Spinal cord (tissue), 10 donors: ENCODE data around the gene ARFIP1. TPM values are rescaled to one million over a fixed set of nuclear protein-coding genes. Genes with fewer than 3 reads are reported as not detected.

Experiments
- DNase-seq, 6 donors: peaks; one replicate each; pipeline versions ENCODE4 v3.0.0 to v3.0.0-alpha.2; 2013 to 2015; ENCODE audit warnings: low spot score in 6 of 6, low read depth in 4 of 6
- H3K27ac ChIP-seq: one replicate; pipeline ENCODE4 v1.5.1; 2013; ENCODE audit warnings: low read depth, low read length, control low read depth
- H3K27me3 ChIP-seq: one replicate; pipeline ENCODE4 v1.6.1; 2013; ENCODE audit warnings: low read length; ENCODE audit not compliant: control insufficient read depth, insufficient read depth
- H3K36me3 ChIP-seq: one replicate; pipeline ENCODE4 v1.6.1; 2013; ENCODE audit warnings: low read length; ENCODE audit not compliant: control insufficient read depth, insufficient read depth
- H3K4me1 ChIP-seq: one replicate; pipeline ENCODE4 v1.6.1; 2013; ENCODE audit warnings: low read length; ENCODE audit not compliant: control insufficient read depth, insufficient read depth
- H3K4me3 ChIP-seq: one replicate; pipeline ENCODE4 v1.5.1; 2013; ENCODE audit warnings: low read depth, low read length, control low read depth
- H3K9me3 ChIP-seq: one replicate; pipeline ENCODE4 v1.6.1; 2013; ENCODE audit warnings: low read length; ENCODE audit not compliant: control insufficient read depth, insufficient read depth
- WGBS: methylation state at CpG from one replicate; pipeline ENCODE4 v1.1.5; 2013; ENCODE audit warnings: missing lambda C conversion rate; ENCODE audit not compliant: insufficient coverage; 5-methylcytosine and 5-hydroxymethylcytosine counted together
- polyA plus RNA-seq, 2 donors: library from polyadenylated mRNA; unstranded; fragments of 120-200 nt; gene quantifications; one replicate each; pipeline ENCODE4 v1.2.1, GENCODE V29; 2013; ENCODE audit not compliant: insufficient read length in 2 of 2
- total RNA-seq, 2 donors: library from RNA; depleted of rRNA in 1 of 2; stranded (reverse); fragments of 120-200 nt in 1 of 2; fragments of >200 nt in 1 of 2; gene quantifications; one replicate each; pipeline versions ENCODE4 v1.2.3 to v1.2.4, GENCODE V29; 2013 to 2014
- donor health status: healthy.

The ARFIP1 gene
- total and polyA plus RNA-seq, 4 donors = 24.6 to 55.8 (median 32.2) TPM

GRCh38 chr4:152949930-152950329 is 170.2 kb downstream of the ARFIP1 start:
- Histone ChIP-seq H3K4me1 (peaks cover 9% of the 10 kb centered on the region), H3K27ac (no peak overlapping the region), H3K9me3 (no peaks in the 10 kb centered on the region), H3K36me3 (no peaks in the 10 kb centered on the region), H3K27me3 (no peaks in the 10 kb centered on the region), H3K4me3 (no peak overlapping the region)
- no peak for DNase-seq
- 77% methylated on average over 3 of the region's 8 CpGs for WGBS

DNA sequence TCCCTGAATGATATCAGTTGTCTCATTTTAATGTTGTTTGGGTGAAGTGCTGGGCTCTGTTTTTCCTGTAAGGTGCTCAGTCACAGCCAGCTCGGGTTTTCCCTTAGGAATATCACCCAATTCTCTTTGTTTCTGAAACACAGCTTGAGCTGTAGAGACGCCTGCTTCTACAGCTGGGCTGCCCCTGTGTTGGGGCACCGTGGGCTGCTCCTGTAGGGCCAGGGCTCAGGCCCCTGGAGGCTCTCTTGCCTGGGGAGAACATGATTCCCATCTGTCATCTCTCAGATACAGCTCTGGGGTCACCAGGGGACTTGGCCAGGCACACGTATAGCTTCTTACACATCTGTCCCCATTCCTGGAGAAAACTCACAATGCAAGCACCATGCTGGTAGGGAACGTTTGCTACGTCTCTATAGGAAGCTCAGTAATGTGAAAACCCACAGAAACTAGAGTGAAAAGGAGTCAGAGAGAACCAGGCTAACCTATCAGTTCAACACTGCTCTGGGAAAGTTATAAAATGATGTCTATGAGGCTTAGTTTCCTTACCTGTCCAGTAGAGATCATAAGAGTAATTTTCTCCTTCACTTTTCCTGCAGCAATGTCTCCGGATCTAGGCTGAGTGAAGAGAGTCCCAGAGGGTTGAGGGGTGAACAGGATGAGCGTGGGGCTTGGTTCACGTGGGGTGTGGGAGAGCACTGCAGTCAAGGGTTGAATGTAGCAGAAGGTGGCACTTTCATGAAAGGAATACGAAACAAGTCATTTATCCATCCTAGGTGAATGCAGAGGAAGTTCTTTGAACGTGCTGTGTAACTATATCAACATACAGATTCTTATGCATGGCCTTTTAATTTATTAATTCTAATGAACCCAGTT is 170.9 kb downstream of the ARFIP1 start:
- Histone ChIP-seq H3K4me1 (peaks cover 9% of the 10 kb centered on the region), H3K27me3 (no peaks in the 10 kb centered on the region), H3K36me3 (no peaks in the 10 kb centered on the region), H3K27ac (no peak overlapping the region), H3K9me3 (no peaks in the 10 kb centered on the region), H3K4me3 (no peak overlapping the region)
- no peak for DNase-seq
- WGBS = 52% methylated on average over 3 of the region's 11 CpGs

GRCh38 chr4:152951348-152951747 is 171.6 kb downstream of the ARFIP1 start:
- Histone ChIP-seq H3K27ac (no peak overlapping the region), H3K4me3 (no peak overlapping the region), H3K27me3 (no peaks in the 10 kb centered on the region), H3K9me3 (no peaks in the 10 kb centered on the region), H3K36me3 (no peaks in the 10 kb centered on the region), H3K4me1 (peaks cover 9% of the 10 kb centered on the region)
- 62% methylated on average over 2 of the region's 3 CpGs for WGBS
- DNase-seq = no peak

- Histone ChIP-seq H3K27ac (no peak overlapping the region), H3K27me3 (no peaks in the 10 kb centered on the region), H3K36me3 (no peaks in the 10 kb centered on the region), H3K4me1 (peaks cover 19% of the 10 kb centered on the region), H3K4me3 (no peak overlapping the region), H3K9me3 (no peaks in the 10 kb centered on the region)
- DNase-seq = no peak
- WGBS = 100% methylated on average over 1 of the region's 3 CpGs
Observed at GRCh38 chr4:152953514-152953913, 173.8 kb downstream of the ARFIP1 start.

GRCh38 chr4:152954741-152955140 is 175.0 kb downstream of the ARFIP1 start:
- no peak overlapping the region for H3K27ac ChIP-seq
- no peaks in the 10 kb centered on the region for H3K27me3 ChIP-seq
- DNase-seq = no peak
- H3K36me3 ChIP-seq = no peaks in the 10 kb centered on the region
- H3K4me3 ChIP-seq = no peak overlapping the region
- WGBS = no CpG with 5 or more reads among the region's 1 CpG
- H3K4me1 ChIP-seq = peaks cover 17% of the 10 kb centered on the region
- H3K9me3 ChIP-seq = no peaks in the 10 kb centered on the region

DNA sequence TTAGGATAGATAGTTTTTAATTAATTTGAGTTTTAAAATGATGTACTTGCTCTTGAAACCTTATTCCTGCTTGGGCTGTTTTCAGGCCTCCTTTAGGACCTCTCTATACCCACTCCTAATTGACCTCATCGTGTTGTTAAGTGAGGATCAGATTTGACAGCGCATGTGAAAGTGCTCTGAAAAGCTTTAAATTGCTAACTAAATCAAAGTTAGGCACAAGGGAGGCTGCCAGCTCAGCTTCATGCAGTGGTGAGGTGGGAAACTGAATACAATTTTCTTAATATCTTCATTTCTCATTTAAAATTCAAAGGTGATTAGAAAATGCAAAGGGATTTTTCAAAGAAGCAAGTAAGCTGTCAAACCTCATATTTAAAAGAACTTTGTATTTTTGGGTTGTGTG is 176.4 kb downstream of the ARFIP1 start:
- no peaks in the 10 kb centered on the region for H3K9me3 ChIP-seq
- DNase-seq = no peak
- no peak overlapping the region for H3K4me3 ChIP-seq
- H3K36me3 ChIP-seq = no peaks in the 10 kb centered on the region
- WGBS = no CpG with 5 or more reads among the region's 2 CpGs
- no peaks in the 10 kb centered on the region for H3K27me3 ChIP-seq
- no peak overlapping the region for H3K27ac ChIP-seq
- peaks cover 14% of the 10 kb centered on the region for H3K4me1 ChIP-seq

DNA sequence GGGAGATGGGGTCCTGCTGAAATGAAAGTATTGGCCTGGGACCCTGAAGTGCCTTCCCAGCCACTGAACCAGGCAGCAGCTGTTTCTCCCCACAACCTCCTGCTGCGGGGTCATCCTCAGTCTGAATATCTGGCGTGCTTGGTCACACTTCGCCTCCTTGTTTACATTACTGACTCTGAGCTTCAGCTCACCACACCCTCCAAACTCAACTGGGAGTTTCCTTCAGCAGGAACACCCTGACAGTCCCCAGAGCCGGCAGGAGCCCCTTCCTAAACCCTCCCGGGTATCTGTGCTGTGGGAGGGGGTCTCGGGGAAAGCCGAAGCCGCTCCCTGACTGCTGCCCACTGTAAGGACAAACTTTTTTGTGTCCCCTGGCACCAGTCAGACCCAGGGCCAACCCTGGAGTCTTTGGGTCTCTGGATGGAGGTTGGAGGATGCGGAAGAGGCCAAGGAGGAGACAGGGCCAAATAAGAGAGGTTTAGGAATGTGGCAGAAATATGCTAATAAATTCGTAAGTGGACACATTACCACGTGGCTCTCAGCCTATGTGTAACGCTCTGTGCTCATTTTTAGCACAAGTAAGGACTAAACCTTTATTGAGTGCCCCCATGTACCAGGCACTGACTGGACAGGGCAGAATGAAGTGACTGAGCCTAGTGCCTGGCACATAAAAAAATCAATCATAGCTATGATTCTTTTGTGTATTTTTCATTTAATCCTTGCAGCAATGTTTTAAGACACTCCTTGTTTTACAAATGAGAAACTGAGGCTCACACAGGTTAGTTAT is 177.1 kb downstream of the ARFIP1 start:
- Histone ChIP-seq H3K4me1 (peaks cover 17% of the 10 kb centered on the region), H3K27ac (no peak overlapping the region), H3K36me3 (no peaks in the 10 kb centered on the region), H3K27me3 (no peaks in the 10 kb centered on the region), H3K9me3 (no peaks in the 10 kb centered on the region), H3K4me3 (no peak overlapping the region)
- peak in 1 of 6 donors; percentile 17 for DNase-seq
- 79% methylated on average over 6 of the region's 12 CpGs for WGBS

- H3K36me3 ChIP-seq = no peaks in the 10 kb centered on the region
- peaks cover 17% of the 10 kb centered on the region for H3K4me1 ChIP-seq
- no peak overlapping the region for H3K27ac ChIP-seq
- H3K27me3 ChIP-seq = no peaks in the 10 kb centered on the region
- no peak for DNase-seq
- no peak overlapping the region for H3K4me3 ChIP-seq
- H3K9me3 ChIP-seq = no peaks in the 10 kb centered on the region
- WGBS = 83% methylated on average over 5 of the region's 11 CpGs
Observed at GRCh38 chr4:152957437-152958171, 177.8 kb downstream of the ARFIP1 start.

DNA sequence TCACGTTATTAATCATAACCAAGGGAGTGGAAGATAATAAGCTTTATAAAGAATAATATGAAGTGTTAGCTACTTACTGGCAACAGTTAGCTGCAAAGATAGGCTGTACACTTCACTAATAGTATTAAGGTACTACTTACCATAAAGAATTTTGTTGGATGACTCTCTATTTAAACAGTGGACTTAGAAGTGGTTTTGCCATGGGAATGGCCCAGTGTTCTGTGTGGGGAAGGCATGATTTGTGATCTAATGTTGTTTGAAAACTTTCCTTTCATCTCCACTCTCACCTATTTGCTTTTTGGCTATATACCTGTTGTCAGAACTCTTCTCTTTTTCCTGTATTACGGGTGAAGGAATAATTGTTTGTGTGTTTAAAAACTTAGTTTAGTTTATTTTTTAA is 179.3 kb downstream of the ARFIP1 start:
- WGBS = no CpG with 5 or more reads among the region's 2 CpGs
- H3K4me1 ChIP-seq = peaks cover 17% of the 10 kb centered on the region
- H3K27ac ChIP-seq = no peak overlapping the region
- no peak overlapping the region for H3K4me3 ChIP-seq
- no peaks in the 10 kb centered on the region for H3K9me3 ChIP-seq
- H3K36me3 ChIP-seq = no peaks in the 10 kb centered on the region
- H3K27me3 ChIP-seq = no peaks in the 10 kb centered on the region
- no peak for DNase-seq
